ENCODE results near the gene MFRP. TPM values are rescaled to one million over a fixed set of nuclear protein-coding genes. Genes with fewer than 3 reads are reported as not detected.

Gene MFRP
- total and polyA plus RNA-seq, 9 of the 15 experiments (the other 6 are each of a cell fraction or from before 2014, with no cell fraction given), result not detected

- TF ChIP-seq, protein P1, sequence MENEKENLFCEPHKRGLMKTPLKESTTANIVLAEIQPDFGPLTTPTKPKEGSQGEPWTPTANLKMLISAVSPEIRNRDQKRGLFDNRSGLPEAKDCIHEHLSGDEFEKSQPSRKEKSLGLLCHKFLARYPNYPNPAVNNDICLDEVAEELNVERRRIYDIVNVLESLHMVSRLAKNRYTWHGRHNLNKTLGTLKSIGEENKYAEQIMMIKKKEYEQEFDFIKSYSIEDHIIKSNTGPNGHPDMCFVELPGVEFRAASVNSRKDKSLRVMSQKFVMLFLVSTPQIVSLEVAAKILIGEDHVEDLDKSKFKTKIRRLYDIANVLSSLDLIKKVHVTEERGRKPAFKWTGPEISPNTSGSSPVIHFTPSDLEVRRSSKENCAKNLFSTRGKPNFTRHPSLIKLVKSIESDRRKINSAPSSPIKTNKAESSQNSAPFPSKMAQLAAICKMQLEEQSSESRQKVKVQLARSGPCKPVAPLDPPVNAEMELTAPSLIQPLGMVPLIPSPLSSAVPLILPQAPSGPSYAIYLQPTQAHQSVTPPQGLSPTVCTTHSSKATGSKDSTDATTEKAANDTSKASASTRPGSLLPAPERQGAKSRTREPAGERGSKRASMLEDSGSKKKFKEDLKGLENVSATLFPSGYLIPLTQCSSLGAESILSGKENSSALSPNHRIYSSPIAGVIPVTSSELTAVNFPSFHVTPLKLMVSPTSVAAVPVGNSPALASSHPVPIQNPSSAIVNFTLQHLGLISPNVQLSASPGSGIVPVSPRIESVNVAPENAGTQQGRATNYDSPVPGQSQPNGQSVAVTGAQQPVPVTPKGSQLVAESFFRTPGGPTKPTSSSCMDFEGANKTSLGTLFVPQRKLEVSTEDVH (IDR thresholded peaks at IDR 0.05; ENCODE audit: low read depth, partially characterized antibody), result no peak
- TF ChIP-seq RBM39 (optimal IDR thresholded peaks at IDR 0.05; ENCODE audit: low read depth, low read length) (no peak), RBFOX2 (IDR thresholded peaks at IDR 0.05; ENCODE audit: low read depth, low read length) (no peak), ZNF253 (CRISPR knock-in tag; conservative IDR thresholded peaks at IDR 0.05) (no peak), ARID1B (IDR thresholded peaks at IDR 0.05) (peak; percentile 46; the same call in 1 of the 2 replicates), KAT8 (IDR thresholded peaks at IDR 0.05; ENCODE audit: low read depth) (no peak), ZNF175 (CRISPR knock-in tag; IDR thresholded peaks at IDR 0.05; ENCODE audit: low read depth) (no peak), FOXP4 (CRISPR knock-in tag; IDR thresholded peaks at IDR 0.05; ENCODE audit: borderline replicate concordance) (no peak), SAP30 (IDR thresholded peaks at IDR 0.05; ENCODE audit: borderline replicate concordance, insufficient read depth, low read depth, low read length, poor library complexity, severe bottlenecking) (no peak)
- TF ChIP-seq, protein P2, sequence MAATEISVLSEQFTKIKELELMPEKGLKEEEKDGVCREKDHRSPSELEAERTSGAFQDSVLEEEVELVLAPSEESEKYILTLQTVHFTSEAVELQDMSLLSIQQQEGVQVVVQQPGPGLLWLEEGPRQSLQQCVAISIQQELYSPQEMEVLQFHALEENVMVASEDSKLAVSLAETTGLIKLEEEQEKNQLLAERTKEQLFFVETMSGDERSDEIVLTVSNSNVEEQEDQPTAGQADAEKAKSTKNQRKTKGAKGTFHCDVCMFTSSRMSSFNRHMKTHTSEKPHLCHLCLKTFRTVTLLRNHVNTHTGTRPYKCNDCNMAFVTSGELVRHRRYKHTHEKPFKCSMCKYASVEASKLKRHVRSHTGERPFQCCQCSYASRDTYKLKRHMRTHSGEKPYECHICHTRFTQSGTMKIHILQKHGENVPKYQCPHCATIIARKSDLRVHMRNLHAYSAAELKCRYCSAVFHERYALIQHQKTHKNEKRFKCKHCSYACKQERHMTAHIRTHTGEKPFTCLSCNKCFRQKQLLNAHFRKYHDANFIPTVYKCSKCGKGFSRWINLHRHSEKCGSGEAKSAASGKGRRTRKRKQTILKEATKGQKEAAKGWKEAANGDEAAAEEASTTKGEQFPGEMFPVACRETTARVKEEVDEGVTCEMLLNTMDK (IDR thresholded peaks at IDR 0.05; ENCODE audit: borderline replicate concordance, insufficient read depth, low read depth, low read length, poor library complexity, severe bottlenecking), result no peak
- TF ChIP-seq, protein P3, sequence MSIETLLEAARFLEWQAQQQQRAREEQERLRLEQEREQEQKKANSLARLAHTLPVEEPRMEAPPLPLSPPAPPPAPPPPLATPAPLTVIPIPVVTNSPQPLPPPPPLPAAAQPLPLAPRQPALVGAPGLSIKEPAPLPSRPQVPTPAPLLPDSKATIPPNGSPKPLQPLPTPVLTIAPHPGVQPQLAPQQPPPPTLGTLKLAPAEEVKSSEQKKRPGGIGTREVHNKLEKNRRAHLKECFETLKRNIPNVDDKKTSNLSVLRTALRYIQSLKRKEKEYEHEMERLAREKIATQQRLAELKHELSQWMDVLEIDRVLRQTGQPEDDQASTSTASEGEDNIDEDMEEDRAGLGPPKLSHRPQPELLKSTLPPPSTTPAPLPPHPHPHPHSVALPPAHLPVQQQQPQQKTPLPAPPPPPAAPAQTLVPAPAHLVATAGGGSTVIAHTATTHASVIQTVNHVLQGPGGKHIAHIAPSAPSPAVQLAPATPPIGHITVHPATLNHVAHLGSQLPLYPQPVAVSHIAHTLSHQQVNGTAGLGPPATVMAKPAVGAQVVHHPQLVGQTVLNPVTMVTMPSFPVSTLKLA (conservative IDR thresholded peaks at IDR 0.05), result peak; percentile 49 to 78
Observed at GRCh38 chr11:119374632-119375336, 28.3 kb upstream of the MFRP start (continued).

Measured in K562 (cell line).